ENCODE results near the gene MICU1.
"Not testable (repeated sequence)": the region's sequence is repeated elsewhere in the genome, so short reads cannot be mapped to it uniquely, and the experiment has no call there.

The MICU1 gene

GRCh38 chr10:72336259-72337038 is 289.4 kb downstream of the MICU1 start:
- peak overlapping the region in 17 of 21 experiments; percentile 1 to 87 (median 79) for H3K27ac ChIP-seq
- no peak overlapping the region for H3K4me3 ChIP-seq

- Histone ChIP-seq H3K27ac (peak overlapping the region; percentile 8 to 87 (median 73)), H3K4me3 (peak overlapping the region in 1 of 7 experiments; percentile 8)
Measured at GRCh38 chr10:72335394-72336258, 290.3 kb downstream of the MICU1 start.

- Histone ChIP-seq H3K4me3 (peak overlapping the region in 1 of 7 experiments; percentile 8), H3K27ac (peak overlapping the region; percentile 8 to 87 (median 73))
Measured at GRCh38 chr10:72334825-72335393, 291.0 kb downstream of the MICU1 start.

GRCh38 chr10:72334196-72334824 is 291.6 kb downstream of the MICU1 start:
- H3K4me3 ChIP-seq = no peak overlapping the region
- peak overlapping the region in 19 of 21 experiments; percentile 22 to 87 (median 79) for H3K27ac ChIP-seq

- no peak overlapping the region for H3K4me3 ChIP-seq
- H3K27ac ChIP-seq = peak overlapping the region in 16 of 21 experiments; percentile 16 to 87 (median 79)
Measured at GRCh38 chr10:72333112-72334015, 292.5 kb downstream of the MICU1 start.

- H3K27ac ChIP-seq = peak overlapping the region in 20 of 21 experiments; percentile 61 to 85 (median 79)
- H3K4me3 ChIP-seq = peak overlapping the region in 2 of 7 experiments; percentile 4 to 6
Measured at GRCh38 chr10:72332423-72333111, 293.3 kb downstream of the MICU1 start.

GRCh38 chr10:72331575-72332422 is 294.1 kb downstream of the MICU1 start:
- peak overlapping the region in 2 of 7 experiments; percentile 4 to 6 for H3K4me3 ChIP-seq
- H3K27ac ChIP-seq = peak overlapping the region in 20 of 21 experiments; percentile 61 to 85 (median 79)

- Histone ChIP-seq H3K27ac (peak overlapping the region in 9 of 21 experiments; percentile 1 to 77 (median 52)), H3K4me3 (no peak overlapping the region)
Measured at GRCh38 chr10:72330069-72330426, 295.8 kb downstream of the MICU1 start.

GRCh38 chr10:72329290-72330068 is 296.4 kb downstream of the MICU1 start:
- Histone ChIP-seq H3K4me3 (no peak overlapping the region), H3K27ac (peak overlapping the region in 14 of 21 experiments; percentile 1 to 77 (median 46))

GRCh38 chr10:72328829-72329204 is 297.1 kb downstream of the MICU1 start:
- no peak overlapping the region for H3K4me3 ChIP-seq
- peak overlapping the region in 17 of 21 experiments; percentile 1 to 77 (median 40) for H3K27ac ChIP-seq

- H3K4me3 ChIP-seq = no peak overlapping the region
- peak overlapping the region in 14 of 21 experiments; percentile 2 to 77 (median 54) for H3K27ac ChIP-seq
Measured at GRCh38 chr10:72328045-72328828, 297.6 kb downstream of the MICU1 start.

GRCh38 chr10:72326665-72327603 is 298.9 kb downstream of the MICU1 start:
- H3K27ac ChIP-seq = peak overlapping the region in 8 of 21 experiments; percentile 31 to 76 (median 62)
- H3K4me3 ChIP-seq = peak overlapping the region in 3 of 7 experiments; percentile 2 to 11 (median 4)

GRCh38 chr10:72325243-72326175 is 300.4 kb downstream of the MICU1 start:
- H3K27ac ChIP-seq = peak overlapping the region in 16 of 21 experiments; percentile 5 to 83 (median 34)
- H3K4me3 ChIP-seq = not testable (repeated sequence)

Measured in skin epidermis (tissue), 12 donors.